Osteoblast (primary cell): Measurements from ENCODE around the gene ZNF441. TPM values are rescaled to one million over a fixed set of nuclear protein-coding genes. Genes with fewer than 3 reads are reported as not detected.

ENCODE experiments used
- DNase-seq: peaks from one replicate; pipeline ENCODE4 v3.0.0; 2011; ENCODE audit warnings: low spot score, mixed read lengths; ENCODE audit not compliant: insufficient read length; ENCODE audit errors: missing footprints
- H2AFZ ChIP-seq: 2 replicates; pipeline ENCODE4 v1.6.0; 2011; ENCODE audit warnings: mild to moderate bottlenecking, low read length
- H3K27ac ChIP-seq: 2 replicates; pipeline ENCODE4 v1.5.1; 2011; ENCODE audit warnings: mild to moderate bottlenecking, low read depth, low read length, moderate library complexity
- H3K27me3 ChIP-seq: 2 replicates; pipeline ENCODE4 v1.6.0; 2012; ENCODE audit warnings: mild to moderate bottlenecking, control low read depth, inconsistent platforms, low read length, moderate library complexity; ENCODE audit not compliant: insufficient read depth
- H3K36me3 ChIP-seq: 2 replicates; pipeline ENCODE4 v1.5.1; 2011; ENCODE audit warnings: mild to moderate bottlenecking, low read length, control low read depth, moderate library complexity; ENCODE audit not compliant: insufficient read depth
- H3K4me1 ChIP-seq: 2 replicates; pipeline ENCODE4 v1.5.1; 2011; ENCODE audit warnings: mild to moderate bottlenecking, low read length, control low read depth, moderate library complexity; ENCODE audit not compliant: insufficient read depth
- H3K4me2 ChIP-seq: 2 replicates; pipeline ENCODE4 v1.6.0; 2011; ENCODE audit warnings: mild to moderate bottlenecking, low read length; ENCODE audit not compliant: insufficient read depth
- H3K4me3 ChIP-seq: fragments of 200-600 bp; sonication (generic); 3 replicates; pipeline ENCODE4 v1.5.1; 2012; ENCODE audit warnings: mild to moderate bottlenecking, low read length, inconsistent platforms; ENCODE audit not compliant: insufficient read depth
- H3K79me2 ChIP-seq: 2 replicates; pipeline ENCODE4 v1.6.0; 2012; ENCODE audit warnings: mild to moderate bottlenecking, low read length, control low read depth, inconsistent platforms; ENCODE audit not compliant: insufficient read depth
- H3K9me3 ChIP-seq: 2 replicates; pipeline ENCODE4 v1.5.1; 2011; ENCODE audit warnings: low read depth, low read length, control low read depth
- H4K20me1 ChIP-seq: 2 replicates; pipeline ENCODE4 v1.6.0; 2012; ENCODE audit warnings: mild to moderate bottlenecking, low read length, control low read depth; ENCODE audit not compliant: insufficient read depth
- CTCF ChIP-seq: IDR thresholded peaks from 2 replicates; pipeline ENCODE4 v1.5.1; 2011; ENCODE audit warnings: mild to moderate bottlenecking, low read depth, low read length, moderate library complexity; ENCODE audit errors: extremely low read depth
- total RNA-seq: library from RNA; depleted of rRNA; stranded (reverse); fragments of >200 nt; gene quantifications from 2 replicates; pipeline ENCODE4 v1.2.3, GENCODE V29; 2012

ZNF441 gene
- total RNA-seq, 1 donor: 11.6 TPM

- Histone ChIP-seq H3K4me2 (no peak overlapping the region), H3K36me3 (no peaks in the 10 kb centered on the region), H3K4me3 (no peak overlapping the region), H3K27me3 (no peaks in the 10 kb centered on the region), H2AFZ (no peak overlapping the region), H4K20me1 (no peaks in the 10 kb centered on the region), H3K27ac (no peak overlapping the region), H3K9me3 (no peaks in the 10 kb centered on the region), H3K4me1 (no peaks in the 10 kb centered on the region), H3K79me2 (no peaks in the 10 kb centered on the region)
- TF ChIP-seq CTCF: no peak
- no peak for DNase-seq
Observed at GRCh38 chr19:11745869-11746268, 20.9 kb upstream of the ZNF441 start.

- no peaks in the 10 kb centered on the region for H3K4me1 ChIP-seq
- no peaks in the 10 kb centered on the region for H3K36me3 ChIP-seq
- no peaks in the 10 kb centered on the region for H4K20me1 ChIP-seq
- no peak overlapping the region for H3K27ac ChIP-seq
- H3K4me2 ChIP-seq: no peak overlapping the region
- TF ChIP-seq CTCF: no peak
- H3K9me3 ChIP-seq: no peaks in the 10 kb centered on the region
- H3K79me2 ChIP-seq: no peaks in the 10 kb centered on the region
- no peak overlapping the region for H3K4me3 ChIP-seq
- DNase-seq: no peak
- no peak overlapping the region for H2AFZ ChIP-seq
- H3K27me3 ChIP-seq: no peaks in the 10 kb centered on the region
Observed at GRCh38 chr19:11747277-11747676, 19.5 kb upstream of the ZNF441 start.

- peaks cover 6% of the 10 kb centered on the region for H3K9me3 ChIP-seq
- no peak for TF ChIP-seq CTCF
- no peaks in the 10 kb centered on the region for H3K4me1 ChIP-seq
- no peaks in the 10 kb centered on the region for H3K79me2 ChIP-seq
- no peak overlapping the region for H3K27ac ChIP-seq
- no peak overlapping the region for H3K4me2 ChIP-seq
- no peak overlapping the region for H3K4me3 ChIP-seq
- no peaks in the 10 kb centered on the region for H3K36me3 ChIP-seq
- H3K27me3 ChIP-seq: no peaks in the 10 kb centered on the region
- H2AFZ ChIP-seq: no peak overlapping the region
- DNase-seq: no peak
- no peaks in the 10 kb centered on the region for H4K20me1 ChIP-seq
Observed at GRCh38 chr19:11749751-11750150, 17.0 kb upstream of the ZNF441 start.

- Histone ChIP-seq H3K79me2 (no peaks in the 10 kb centered on the region), H3K9me3 (peaks cover 18% of the 10 kb centered on the region), H3K4me2 (no peak overlapping the region), H4K20me1 (no peaks in the 10 kb centered on the region), H3K4me1 (no peaks in the 10 kb centered on the region), H3K36me3 (no peaks in the 10 kb centered on the region), H3K4me3 (no peak overlapping the region), H3K27me3 (no peaks in the 10 kb centered on the region), H2AFZ (no peak overlapping the region), H3K27ac (no peak overlapping the region)
- no peak for DNase-seq
- no peak for TF ChIP-seq CTCF
Observed at GRCh38 chr19:11752244-11752736, 14.5 kb upstream of the ZNF441 start.
